K562 (cell line): ENCODE measurements around the gene IL17RC. TPM values are rescaled to one million over a fixed set of nuclear protein-coding genes. Genes with fewer than 3 reads are reported as not detected.
A peak's percentile ranks its signal among the peaks of the same experiment; 100 is the strongest.

Source experiments
- JUND ChIP-seq, 2 experiments: IDR thresholded peaks; 2 replicates in 1 of 2; 3 replicates in 1 of 2; pipeline ENCODE4 v1.6.1; 2011; ENCODE audit warnings: borderline replicate concordance in 2 of 2, low read depth in 2 of 2, low read length in 2 of 2, improper control_type of control experiment in 1 of 2, missing biosample characterization in 1 of 2, missing genetic modification characterization in 1 of 2, missing genetic modification reagents in 1 of 2
- REST ChIP-seq, 2 experiments: fragments of 450-650 bp; formaldehyde crosslinking in 1 of 2; IDR thresholded peaks; 2 replicates each; pipeline versions ENCODE4 v1.4.0 to v1.6.1; 2014 to 2020; ENCODE audit warnings: mild to moderate bottlenecking in 2 of 2, borderline replicate concordance in 1 of 2, low read depth in 1 of 2
- STAT5B ChIP-seq: fragments of 250-450 bp; sonication (Bioruptor Pico); IDR thresholded peaks from 2 replicates; pipeline ENCODE4 v1.8.0; 2021; ENCODE audit warnings: mild to moderate bottlenecking, inconsistent platforms
- SUPT5H ChIP-seq: fragments of 450-650 bp; IDR thresholded peaks from 2 replicates; pipeline ENCODE4 v1.6.1; 2016
- ZBTB49 ChIP-seq: sonication (generic); formaldehyde crosslinking; IDR thresholded peaks from 2 replicates; pipeline ENCODE4 v1.8.0; 2022; ENCODE audit warnings: missing genetic modification reagents, mild to moderate bottlenecking, borderline replicate concordance
- ZNF740 ChIP-seq, 3 experiments: fragments of 200-800 bp in 1 of 3; sonication (Bioruptor generic) in 1 of 3; sonication (generic) in 1 of 3; formaldehyde crosslinking in 1 of 3; IDR thresholded peaks; 2 replicates each; pipeline versions ENCODE4 v1.6.1 to v1.8.0; 2016 to 2022; ENCODE audit warnings: mild to moderate bottlenecking in 2 of 3, missing compliant biosample characterization in 2 of 3, missing genetic modification characterization in 2 of 3, missing genetic modification reagents in 1 of 3
- polyA plus RNA-seq, 8 experiments: library from polyadenylated mRNA; depleted of rRNA in 4 of 8; stranded (reverse) in 5 of 8; unstranded in 3 of 8; fragments of >200 nt; fragmentation: Nextera tagmentation in 2 of 8; fragmentation: Illumina TruSeq in 1 of 8; extraction: Ambion mirVana in 2 of 8; extraction: Trizol in 1 of 8; gene quantifications; 2 replicates each; pipeline versions ENCODE4 v1.2.1 to v1.2.3, GENCODE V29; 2011 to 2014; ENCODE audit warnings: inconsistent platforms in 1 of 8, missing spikeins in 1 of 8
- total RNA-seq, 7 experiments: library from RNA; depleted of rRNA in 6 of 7; stranded (reverse); fragments of >200 nt in 6 of 7; fragmentation: Illumina TruSeq in 2 of 7; extraction: Trizol in 2 of 7; gene quantifications; 2 replicates each; pipeline versions ENCODE4 v1.2.1 to v1.2.3, GENCODE V29; 2011 to 2021; ENCODE audit warnings: low replicate concordance in 1 of 7

IL17RC gene
- total and polyA plus RNA-seq, 9 of the 15 experiments (the other 6 are each of a cell fraction or from before 2014, with no cell fraction given): 0.15 to 11.4 (median 7.1) TPM; not detected in 1

- TF ChIP-seq REST (IDR thresholded peaks at IDR 0.05; ENCODE audit: borderline replicate concordance) (peak; percentile 31; the same call in 1 of the 2 replicates), REST (CRISPR knock-in tag; IDR thresholded peaks at IDR 0.05; ENCODE audit: low read depth) (no peak), STAT5B (CRISPR knock-in tag) (no peak), ZNF740 (CRISPR knock-in tag; IDR thresholded peaks at IDR 0.05) (no peak), ZNF740 (tag; IDR thresholded peaks at IDR 0.05) (no peak), SUPT5H (no peak), JUND (IDR thresholded peaks at IDR 0.05; ENCODE audit: borderline replicate concordance, low read depth, low read length) (peak; percentile 75), JUND (tag; IDR thresholded peaks at IDR 0.05; ENCODE audit: borderline replicate concordance, low read depth, low read length) (peak; percentile 43; the same call in 1 of the 3 replicates), ZBTB49 (no peak)
Measured at GRCh38 chr3:9955611-9956352, 38.9 kb downstream of the IL17RC start (continued).
